ENCODE data around the gene RAD17. TPM values are rescaled to one million over a fixed set of nuclear protein-coding genes. Genes with fewer than 3 reads are reported as not detected.
"Not testable (repeated sequence)": the region's sequence is repeated elsewhere in the genome, so short reads cannot be mapped to it uniquely, and the experiment has no call there.

The RAD17 gene
- total RNA-seq, 1 experiment from 2014 or later = 19.3 TPM

GRCh38 chr5:69431424-69432303, 62.0 kb downstream of the RAD17 start:
- Histone ChIP-seq H3K9me3 (ENCODE audit: low read depth, low read length, poor library complexity, severe bottlenecking) (no peaks in the 10 kb centered on the region), H3K4me3 (ENCODE audit: low read depth, low read length, poor library complexity, severe bottlenecking) (no peak overlapping the region), H3K36me3 (ENCODE audit: insufficient read depth, low read length, poor library complexity, severe bottlenecking) (no peaks in the 10 kb centered on the region), H3K4me1 (ENCODE audit: insufficient read depth, low read length, poor library complexity, severe bottlenecking) (peaks cover 6% of the 10 kb centered on the region), H3K27me3 (replicated peaks; ENCODE audit: insufficient read depth, low read depth, low read length, poor library complexity) (no peaks in the 10 kb centered on the region), H3K27ac (ENCODE audit: low read depth, low read length, poor library complexity, severe bottlenecking) (no peak overlapping the region)
- intact Hi-C loops (cut with micrococcal nuclease; ENCODE audit: unreplicated experiment) = no loop called here
- no TSS peak for BruUV-seq (replicated peaks)
- CTCF ChIA-PET = no interaction called here
- TF ChIP-seq EZH2 (IDR thresholded peaks at IDR 0.05; ENCODE audit: borderline replicate concordance, low read depth, low read length, poor library complexity, severe bottlenecking) = no peak
- TF ChIP-seq, protein P1, sequence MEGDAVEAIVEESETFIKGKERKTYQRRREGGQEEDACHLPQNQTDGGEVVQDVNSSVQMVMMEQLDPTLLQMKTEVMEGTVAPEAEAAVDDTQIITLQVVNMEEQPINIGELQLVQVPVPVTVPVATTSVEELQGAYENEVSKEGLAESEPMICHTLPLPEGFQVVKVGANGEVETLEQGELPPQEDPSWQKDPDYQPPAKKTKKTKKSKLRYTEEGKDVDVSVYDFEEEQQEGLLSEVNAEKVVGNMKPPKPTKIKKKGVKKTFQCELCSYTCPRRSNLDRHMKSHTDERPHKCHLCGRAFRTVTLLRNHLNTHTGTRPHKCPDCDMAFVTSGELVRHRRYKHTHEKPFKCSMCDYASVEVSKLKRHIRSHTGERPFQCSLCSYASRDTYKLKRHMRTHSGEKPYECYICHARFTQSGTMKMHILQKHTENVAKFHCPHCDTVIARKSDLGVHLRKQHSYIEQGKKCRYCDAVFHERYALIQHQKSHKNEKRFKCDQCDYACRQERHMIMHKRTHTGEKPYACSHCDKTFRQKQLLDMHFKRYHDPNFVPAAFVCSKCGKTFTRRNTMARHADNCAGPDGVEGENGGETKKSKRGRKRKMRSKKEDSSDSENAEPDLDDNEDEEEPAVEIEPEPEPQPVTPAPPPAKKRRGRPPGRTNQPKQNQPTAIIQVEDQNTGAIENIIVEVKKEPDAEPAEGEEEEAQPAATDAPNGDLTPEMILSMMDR (conservative IDR thresholded peaks at IDR 0.05; ENCODE audit: low read depth, low read length) = no peak
- DNase-seq (ENCODE audit: low spot score) = no peak
- POLR2A ChIA-PET (ENCODE audit: low non-redundant PET) = no interaction called here

- Histone ChIP-seq H3K36me3 (ENCODE audit: insufficient read depth, low read length, poor library complexity, severe bottlenecking) (no peaks in the 10 kb centered on the region), H3K9me3 (ENCODE audit: low read depth, low read length, poor library complexity, severe bottlenecking) (no peaks in the 10 kb centered on the region), H3K27ac (ENCODE audit: low read depth, low read length, poor library complexity, severe bottlenecking) (no peak overlapping the region), H3K4me3 (ENCODE audit: low read depth, low read length, poor library complexity, severe bottlenecking) (no peak overlapping the region), H3K4me1 (ENCODE audit: insufficient read depth, low read length, poor library complexity, severe bottlenecking) (peaks cover 6% of the 10 kb centered on the region), H3K27me3 (replicated peaks; ENCODE audit: insufficient read depth, low read depth, low read length, poor library complexity) (no peaks in the 10 kb centered on the region)
- POLR2A ChIA-PET (ENCODE audit: low non-redundant PET) = no interaction called here
- CTCF ChIA-PET = no interaction called here
- intact Hi-C loops (cut with micrococcal nuclease; ENCODE audit: unreplicated experiment) = no loop called here
- TF ChIP-seq, protein P1 (conservative IDR thresholded peaks at IDR 0.05; ENCODE audit: low read depth, low read length) = no peak
- TF ChIP-seq EZH2 (IDR thresholded peaks at IDR 0.05; ENCODE audit: borderline replicate concordance, low read depth, low read length, poor library complexity, severe bottlenecking) = no peak
- BruUV-seq (replicated peaks) = no TSS peak
- no peak for DNase-seq (ENCODE audit: low spot score)
These were observed 63.0 kb downstream of the RAD17 start for GRCh38 chr5:69432412-69433206.

DNA sequence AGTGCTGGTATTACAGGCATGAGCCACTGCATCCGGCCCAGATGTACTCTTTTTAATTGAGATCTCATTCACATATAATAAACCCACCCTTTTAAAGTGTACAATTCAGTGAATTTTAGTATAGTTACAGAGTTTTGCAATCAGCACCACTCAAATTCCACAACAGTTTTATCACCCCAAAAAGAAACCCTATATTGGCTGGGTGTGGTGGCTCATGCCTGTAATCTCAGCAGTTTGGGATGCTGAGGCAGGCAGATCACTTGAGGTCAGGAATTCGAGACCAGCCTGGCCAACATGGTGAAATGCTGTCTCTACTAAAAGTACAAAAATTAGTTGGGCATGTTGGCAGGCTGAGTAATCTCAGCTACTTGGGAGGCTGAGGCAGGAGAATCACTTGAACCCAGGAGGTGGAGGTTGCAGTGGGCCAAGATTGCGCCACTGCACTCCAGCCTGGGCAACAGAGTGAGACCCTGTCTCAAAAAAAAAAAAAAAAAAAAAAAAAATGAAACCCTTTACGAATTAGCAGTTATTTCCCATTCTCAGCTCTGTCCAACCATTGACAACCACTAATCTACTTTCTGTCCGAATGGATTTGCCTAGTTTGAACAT, 65.8 kb downstream of the RAD17 start:
- not testable (repeated sequence) for BruUV-seq (replicated peaks)

More for the DNA sequence above, 65.8 kb downstream of the RAD17 start:
- intact Hi-C loops (cut with micrococcal nuclease; ENCODE audit: unreplicated experiment); CTCF ChIA-PET; H3K9me3 ChIP-seq (ENCODE audit: low read depth, low read length, poor library complexity, severe bottlenecking); H3K4me1 ChIP-seq (ENCODE audit: insufficient read depth, low read length, poor library complexity, severe bottlenecking); H3K36me3 ChIP-seq (ENCODE audit: insufficient read depth, low read length, poor library complexity, severe bottlenecking); H3K27me3 ChIP-seq (replicated peaks; ENCODE audit: insufficient read depth, low read depth, low read length, poor library complexity); H3K4me3 ChIP-seq (ENCODE audit: low read depth, low read length, poor library complexity, severe bottlenecking); H3K27ac ChIP-seq (ENCODE audit: low read depth, low read length, poor library complexity, severe bottlenecking); DNase-seq (ENCODE audit: low spot score): not testable (repeated sequence)
- POLR2A ChIA-PET (ENCODE audit: low non-redundant PET) = interaction anchor here (0.5 kb wide), 1 partner anchor 158 kb away, joined by 7 read pairs; no protein-coding TSS in a partner anchor

Measured in A673 (cell line).